Neural cell (in vitro differentiated cells): ENCODE measurements around the gene SLFNL1. TPM values are rescaled to one million over a fixed set of nuclear protein-coding genes. Genes with fewer than 3 reads are reported as not detected.

ENCODE experiments used
- H2AFZ ChIP-seq: fragments of 200-600, 300-800 bp; sonication (generic), shearing (Covaris generic); 2 replicates; pipeline ENCODE4 v1.6.0; 2014; ENCODE audit warnings: low read depth, mild to moderate bottlenecking, antibody characterized with exemption, low read length, moderate library complexity
- H3F3A ChIP-seq: fragments of 200-600 bp; shearing (Covaris generic); 2 replicates; pipeline ENCODE4 v1.6.1; 2016; ENCODE audit warnings: mild to moderate bottlenecking, moderate library complexity, mixed read lengths, antibody characterized with exemption, low read length; ENCODE audit not compliant: insufficient read depth, poor library complexity, severe bottlenecking
- H3K27ac ChIP-seq: fragments of 200-600, 300-800 bp; sonication (generic), shearing (Covaris generic); 2 replicates; pipeline ENCODE4 v1.5.1; 2014; ENCODE audit warnings: mild to moderate bottlenecking, low read length, moderate library complexity
- H3K27me3 ChIP-seq: fragments of 300-800, 200-600 bp; sonication (generic), shearing (Covaris generic); 2 replicates; pipeline ENCODE4 v1.6.0; 2014; ENCODE audit warnings: mild to moderate bottlenecking, low read depth, low read length, moderate library complexity; ENCODE audit not compliant: insufficient read depth
- H3K36me3 ChIP-seq: fragments of 300-800, 200-600 bp; sonication (generic), shearing (Covaris generic); 2 replicates; pipeline ENCODE4 v1.5.1; 2014; ENCODE audit warnings: mild to moderate bottlenecking, antibody characterized with exemption, low read length, moderate library complexity; ENCODE audit not compliant: insufficient read depth
- H3K4me2 ChIP-seq: fragments of 300-800, 200-600 bp; sonication (generic), shearing (Covaris generic); 2 replicates; pipeline ENCODE4 v1.6.0; 2014; ENCODE audit warnings: mild to moderate bottlenecking, low read length
- H3K4me3 ChIP-seq: fragments of 300-800, 200-600 bp; sonication (generic), shearing (Covaris generic); 2 replicates; pipeline ENCODE4 v1.5.1; 2014; ENCODE audit warnings: mild to moderate bottlenecking, low read length, moderate library complexity
- H3K79me2 ChIP-seq: fragments of 200-600 bp; shearing (Covaris generic); replicated peaks from 2 replicates; pipeline ENCODE4 v1.6.0; 2014; ENCODE audit warnings: mild to moderate bottlenecking, low read length, moderate library complexity; ENCODE audit not compliant: insufficient read depth
- H3K9ac ChIP-seq: fragments of 300-800, 200-600 bp; sonication (generic), shearing (Covaris generic); 2 replicates; pipeline ENCODE4 v1.6.1; 2016; ENCODE audit warnings: mild to moderate bottlenecking, low read length, mixed read lengths
- H3K9me2 ChIP-seq: fragments of 200-600 bp; shearing (Covaris generic); 2 replicates; pipeline ENCODE4 v1.6.1; 2016; ENCODE audit warnings: mild to moderate bottlenecking, low read length, mixed read lengths; ENCODE audit not compliant: insufficient read depth
- H3K9me3 ChIP-seq: fragments of 200-600, 300-800 bp; sonication (generic), shearing (Covaris generic); 2 replicates; pipeline ENCODE4 v1.6.1; 2016; ENCODE audit warnings: mild to moderate bottlenecking, mixed run types, low read length, moderate library complexity, mixed read lengths
- H4K20me1 ChIP-seq: fragments of 200-600 bp; shearing (Covaris generic); 2 replicates; pipeline ENCODE4 v1.6.1; 2016; ENCODE audit warnings: mild to moderate bottlenecking, mixed run types; ENCODE audit not compliant: insufficient read depth
- EP300 ChIP-seq: fragments of 450-650 bp; conservative IDR thresholded peaks from 2 replicates; pipeline ENCODE4 v1.6.1; 2014; ENCODE audit warnings: antibody characterized with exemption, mild to moderate bottlenecking, moderate library complexity; ENCODE audit not compliant: poor library complexity, severe bottlenecking
- EZH2 ChIP-seq: fragments of 200-600, 300-800 bp; shearing (Covaris generic), sonication (generic); IDR thresholded peaks from 2 replicates; pipeline ENCODE4 v1.6.1; 2014; ENCODE audit warnings: antibody characterized with exemption, low read length, borderline replicate concordance, mild to moderate bottlenecking; ENCODE audit not compliant: insufficient read depth, poor library complexity, severe bottlenecking
- MXI1 ChIP-seq: fragments of 450-650 bp; conservative IDR thresholded peaks from 2 replicates; pipeline ENCODE4 v1.6.1; 2014; ENCODE audit warnings: antibody characterized with exemption, mild to moderate bottlenecking; ENCODE audit not compliant: poor library complexity, severe bottlenecking
- POLR2AphosphoS5 ChIP-seq: IDR thresholded peaks from 2 replicates; pipeline ENCODE4 v1.6.1; 2012
- RAD21 ChIP-seq: fragments of 450-650 bp; conservative IDR thresholded peaks from 2 replicates; pipeline ENCODE4 v1.6.1; 2014; ENCODE audit warnings: antibody characterized with exemption, mild to moderate bottlenecking, moderate library complexity
- SMC3 ChIP-seq: fragments of 450-650 bp; conservative IDR thresholded peaks from 2 replicates; pipeline ENCODE4 v1.6.1; 2014; ENCODE audit warnings: antibody characterized with exemption, mild to moderate bottlenecking, moderate library complexity; ENCODE audit not compliant: poor library complexity
- TAF1 ChIP-seq: IDR thresholded peaks from 2 replicates; pipeline ENCODE4 v1.6.1; 2012; ENCODE audit warnings: low read depth
- polyA plus RNA-seq: library from polyadenylated mRNA; depleted of rRNA; stranded (reverse); fragments of >200 nt; gene quantifications from 2 replicates; pipeline ENCODE4 v1.2.3, GENCODE V29; 2014
- TF ChIP-seq, protein P1 (sequence below): fragments of 450-650 bp; IDR thresholded peaks from 2 replicates; pipeline ENCODE4 v1.5.1; 2014; ENCODE audit warnings: antibody characterized with exemption, mild to moderate bottlenecking, moderate library complexity; ENCODE audit not compliant: poor library complexity, severe bottlenecking
- TF ChIP-seq, protein P2 (sequence below): IDR thresholded peaks from 2 replicates; pipeline ENCODE4 v1.6.1; 2012; ENCODE audit warnings: borderline replicate concordance

SLFNL1 gene
- polyA plus RNA-seq, 1 donor from 2014 or later: 0.26 TPM

DNA sequence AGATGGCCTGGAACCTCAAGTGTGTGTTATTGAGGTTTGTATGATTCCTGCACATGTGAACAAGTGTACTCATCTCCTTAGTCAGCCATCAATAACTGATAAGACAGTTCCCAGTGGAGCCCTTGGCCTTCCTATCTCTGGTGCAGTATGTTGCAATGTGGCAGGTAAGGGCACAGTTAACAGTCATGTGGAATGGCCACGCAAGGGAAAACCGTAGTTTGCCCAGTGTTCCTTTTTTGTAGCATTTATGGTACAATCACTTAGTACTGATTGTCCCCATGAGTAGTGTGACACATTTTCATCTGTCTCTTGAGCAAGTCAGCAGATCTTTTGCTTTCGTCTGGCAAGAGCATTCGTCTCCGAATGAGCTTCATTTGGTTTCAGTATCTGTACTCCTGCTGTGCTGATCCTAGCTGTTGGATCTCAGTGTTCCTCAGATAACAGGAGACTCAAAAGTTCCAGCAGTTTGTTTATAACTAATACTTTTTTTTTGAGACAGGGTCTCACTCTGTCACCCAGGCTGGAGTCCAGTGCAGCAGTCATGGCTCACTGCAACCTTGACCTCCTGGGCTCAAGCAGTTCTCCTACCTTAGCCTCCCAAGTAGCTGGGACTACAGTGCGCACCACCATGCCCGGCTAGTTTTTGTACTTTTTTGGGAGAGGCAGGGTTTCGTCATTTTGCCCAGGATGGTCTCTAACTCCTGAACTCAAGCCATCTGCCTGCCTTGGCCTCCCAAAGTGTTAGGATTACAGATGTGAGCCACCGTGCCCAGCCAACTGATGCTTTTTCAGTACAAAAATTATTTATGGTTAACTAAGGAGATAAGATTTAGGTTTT lies 33.9 kb downstream of the SLFNL1 start:
- H3K9ac ChIP-seq: no peak overlapping the region
- no peaks in the 10 kb centered on the region for H3F3A ChIP-seq
- no peaks in the 10 kb centered on the region for H3K27me3 ChIP-seq
- TF ChIP-seq POLR2AphosphoS5 (no peak), EZH2 (no peak), EP300 (no peak), TAF1 (no peak), MXI1 (no peak), SMC3 (no peak)
- TF ChIP-seq, protein P1, sequence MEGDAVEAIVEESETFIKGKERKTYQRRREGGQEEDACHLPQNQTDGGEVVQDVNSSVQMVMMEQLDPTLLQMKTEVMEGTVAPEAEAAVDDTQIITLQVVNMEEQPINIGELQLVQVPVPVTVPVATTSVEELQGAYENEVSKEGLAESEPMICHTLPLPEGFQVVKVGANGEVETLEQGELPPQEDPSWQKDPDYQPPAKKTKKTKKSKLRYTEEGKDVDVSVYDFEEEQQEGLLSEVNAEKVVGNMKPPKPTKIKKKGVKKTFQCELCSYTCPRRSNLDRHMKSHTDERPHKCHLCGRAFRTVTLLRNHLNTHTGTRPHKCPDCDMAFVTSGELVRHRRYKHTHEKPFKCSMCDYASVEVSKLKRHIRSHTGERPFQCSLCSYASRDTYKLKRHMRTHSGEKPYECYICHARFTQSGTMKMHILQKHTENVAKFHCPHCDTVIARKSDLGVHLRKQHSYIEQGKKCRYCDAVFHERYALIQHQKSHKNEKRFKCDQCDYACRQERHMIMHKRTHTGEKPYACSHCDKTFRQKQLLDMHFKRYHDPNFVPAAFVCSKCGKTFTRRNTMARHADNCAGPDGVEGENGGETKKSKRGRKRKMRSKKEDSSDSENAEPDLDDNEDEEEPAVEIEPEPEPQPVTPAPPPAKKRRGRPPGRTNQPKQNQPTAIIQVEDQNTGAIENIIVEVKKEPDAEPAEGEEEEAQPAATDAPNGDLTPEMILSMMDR: no peak
- H3K9me2 ChIP-seq: no peaks in the 10 kb centered on the region
- no peak overlapping the region for H2AFZ ChIP-seq
- H3K9me3 ChIP-seq: no peaks in the 10 kb centered on the region
- H3K79me2 ChIP-seq: peaks cover 8% of the 10 kb centered on the region
- H4K20me1 ChIP-seq: no peaks in the 10 kb centered on the region
- H3K4me3 ChIP-seq: no peak overlapping the region
- H3K27ac ChIP-seq: no peak overlapping the region
- H3K4me2 ChIP-seq: no peak overlapping the region
- peaks cover 13% of the 10 kb centered on the region for H3K36me3 ChIP-seq

DNA sequence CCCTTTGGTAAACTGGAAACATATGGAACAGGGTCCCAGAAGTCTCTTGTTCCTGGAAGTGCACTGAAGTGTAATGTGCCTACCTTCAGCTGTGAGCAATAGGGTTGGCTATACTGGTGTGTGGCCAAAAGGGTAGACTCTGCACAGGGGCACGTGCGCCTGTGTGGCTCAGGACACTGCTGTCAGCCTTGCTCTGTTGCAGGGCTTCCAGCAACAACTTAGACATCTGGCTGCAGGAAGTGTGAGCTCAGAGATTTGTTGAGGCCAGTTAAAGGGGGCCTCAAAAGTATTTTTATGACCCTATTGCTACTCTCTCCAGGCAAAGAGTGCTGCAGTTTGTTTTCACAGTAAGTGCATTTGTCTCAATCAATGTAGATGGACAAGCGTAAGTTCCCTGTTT lies 34.6 kb downstream of the SLFNL1 start:
- H3K27me3 ChIP-seq: no peaks in the 10 kb centered on the region
- H3K27ac ChIP-seq: no peak overlapping the region
- no peak overlapping the region for H2AFZ ChIP-seq
- H3K36me3 ChIP-seq: peaks cover 13% of the 10 kb centered on the region
- H3K4me3 ChIP-seq: no peak overlapping the region
- no peak overlapping the region for H3K9ac ChIP-seq
- no peaks in the 10 kb centered on the region for H3K9me3 ChIP-seq
- H3F3A ChIP-seq: no peaks in the 10 kb centered on the region
- H3K4me2 ChIP-seq: no peak overlapping the region
- H3K79me2 ChIP-seq: peaks cover 15% of the 10 kb centered on the region
- TF ChIP-seq SMC3 (no peak), EP300 (no peak), POLR2AphosphoS5 (no peak), RAD21 (no peak), TAF1 (no peak), MXI1 (no peak), EZH2 (no peak)
- TF ChIP-seq, protein P1: no peak
- TF ChIP-seq, protein P2, sequence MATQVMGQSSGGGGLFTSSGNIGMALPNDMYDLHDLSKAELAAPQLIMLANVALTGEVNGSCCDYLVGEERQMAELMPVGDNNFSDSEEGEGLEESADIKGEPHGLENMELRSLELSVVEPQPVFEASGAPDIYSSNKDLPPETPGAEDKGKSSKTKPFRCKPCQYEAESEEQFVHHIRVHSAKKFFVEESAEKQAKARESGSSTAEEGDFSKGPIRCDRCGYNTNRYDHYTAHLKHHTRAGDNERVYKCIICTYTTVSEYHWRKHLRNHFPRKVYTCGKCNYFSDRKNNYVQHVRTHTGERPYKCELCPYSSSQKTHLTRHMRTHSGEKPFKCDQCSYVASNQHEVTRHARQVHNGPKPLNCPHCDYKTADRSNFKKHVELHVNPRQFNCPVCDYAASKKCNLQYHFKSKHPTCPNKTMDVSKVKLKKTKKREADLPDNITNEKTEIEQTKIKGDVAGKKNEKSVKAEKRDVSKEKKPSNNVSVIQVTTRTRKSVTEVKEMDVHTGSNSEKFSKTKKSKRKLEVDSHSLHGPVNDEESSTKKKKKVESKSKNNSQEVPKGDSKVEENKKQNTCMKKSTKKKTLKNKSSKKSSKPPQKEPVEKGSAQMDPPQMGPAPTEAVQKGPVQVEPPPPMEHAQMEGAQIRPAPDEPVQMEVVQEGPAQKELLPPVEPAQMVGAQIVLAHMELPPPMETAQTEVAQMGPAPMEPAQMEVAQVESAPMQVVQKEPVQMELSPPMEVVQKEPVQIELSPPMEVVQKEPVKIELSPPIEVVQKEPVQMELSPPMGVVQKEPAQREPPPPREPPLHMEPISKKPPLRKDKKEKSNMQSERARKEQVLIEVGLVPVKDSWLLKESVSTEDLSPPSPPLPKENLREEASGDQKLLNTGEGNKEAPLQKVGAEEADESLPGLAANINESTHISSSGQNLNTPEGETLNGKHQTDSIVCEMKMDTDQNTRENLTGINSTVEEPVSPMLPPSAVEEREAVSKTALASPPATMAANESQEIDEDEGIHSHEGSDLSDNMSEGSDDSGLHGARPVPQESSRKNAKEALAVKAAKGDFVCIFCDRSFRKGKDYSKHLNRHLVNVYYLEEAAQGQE: no peak
- no peaks in the 10 kb centered on the region for H3K9me2 ChIP-seq
- no peaks in the 10 kb centered on the region for H4K20me1 ChIP-seq
